Measurements from ENCODE around the gene PITPNM1. TPM values are rescaled to one million over a fixed set of nuclear protein-coding genes. Genes with fewer than 3 reads are reported as not detected.

The PITPNM1 gene
- total RNA-seq, 1 experiment from 2014 or later = 70.4 TPM

- Histone ChIP-seq H3K9me3 (ENCODE audit: control insufficient read depth, insufficient read depth, low read depth, low read length) (no peaks in the 10 kb centered on the region), H3K4me1 (ENCODE audit: control insufficient read depth, insufficient read depth, low read length) (peaks cover 15% of the 10 kb centered on the region; the same call in 1 of the 2 replicates), H3K27me3 (ENCODE audit: control insufficient read depth, insufficient read depth, low read length) (no peaks in the 10 kb centered on the region), H3K4me3 (ENCODE audit: low read depth in 2 of 2, low read length in 2 of 2) (peak overlapping the region; percentile 66 to 89), H3K36me3 (ENCODE audit: control insufficient read depth, insufficient read depth, low read length) (no peaks in the 10 kb centered on the region), H3K27ac (ENCODE audit: low read length) (peak overlapping the region; percentile 91; the same call in 1 of the 2 replicates)
- in situ Hi-C loops (cut with HindIII; ENCODE audit: low pct_unique_long_range_greater_than_20kb, low sequenced_read_pairs) = no loop called here
- ChIA-PET POLR2A (no interaction called here), CTCF (interaction anchor here (0.5 kb wide), 1 partner anchor 501 kb away, joined by 6 read pairs; no protein-coding TSS in a partner anchor)
- intact Hi-C loops (cut with micrococcal nuclease; ENCODE audit: unreplicated experiment) = no loop called here
- no peak for ATAC-seq
- no TSS peak for BruUV-seq (replicated peaks)
- DNase-seq (ENCODE audit: low read depth, low spot score) = no peak
- TF ChIP-seq REST (IDR thresholded peaks at IDR 0.05; ENCODE audit: insufficient read depth in 1 of 2, low read depth in 2 of 2, low read length in 1 of 2) (no peak), SIN3A (IDR thresholded peaks at IDR 0.05; ENCODE audit: borderline replicate concordance, insufficient read depth, low read depth, low read length) (no peak), TCF7L2 (IDR thresholded peaks at IDR 0.05; ENCODE audit: low read depth, low read length) (no peak), POLR2AphosphoS5 (IDR thresholded peaks at IDR 0.05; ENCODE audit: low read depth, low read length) (no peak)
- TF ChIP-seq, protein P1, sequence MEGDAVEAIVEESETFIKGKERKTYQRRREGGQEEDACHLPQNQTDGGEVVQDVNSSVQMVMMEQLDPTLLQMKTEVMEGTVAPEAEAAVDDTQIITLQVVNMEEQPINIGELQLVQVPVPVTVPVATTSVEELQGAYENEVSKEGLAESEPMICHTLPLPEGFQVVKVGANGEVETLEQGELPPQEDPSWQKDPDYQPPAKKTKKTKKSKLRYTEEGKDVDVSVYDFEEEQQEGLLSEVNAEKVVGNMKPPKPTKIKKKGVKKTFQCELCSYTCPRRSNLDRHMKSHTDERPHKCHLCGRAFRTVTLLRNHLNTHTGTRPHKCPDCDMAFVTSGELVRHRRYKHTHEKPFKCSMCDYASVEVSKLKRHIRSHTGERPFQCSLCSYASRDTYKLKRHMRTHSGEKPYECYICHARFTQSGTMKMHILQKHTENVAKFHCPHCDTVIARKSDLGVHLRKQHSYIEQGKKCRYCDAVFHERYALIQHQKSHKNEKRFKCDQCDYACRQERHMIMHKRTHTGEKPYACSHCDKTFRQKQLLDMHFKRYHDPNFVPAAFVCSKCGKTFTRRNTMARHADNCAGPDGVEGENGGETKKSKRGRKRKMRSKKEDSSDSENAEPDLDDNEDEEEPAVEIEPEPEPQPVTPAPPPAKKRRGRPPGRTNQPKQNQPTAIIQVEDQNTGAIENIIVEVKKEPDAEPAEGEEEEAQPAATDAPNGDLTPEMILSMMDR (IDR thresholded peaks at IDR 0.05) = no peak
These were observed 21.1 kb downstream of the PITPNM1 start for GRCh38 chr11:67483831-67484665.

GRCh38 chr11:67482827-67483798 is 22.1 kb downstream of the PITPNM1 start, which contains the start of gene AIP:
Gene AIP (plus strand): TSS chr11:67483026. CDS start chr11:67483159, 133 bp downstream.
- ATAC-seq = peak; percentile 99
- ChIA-PET CTCF (interaction anchor here (0.5 kb wide), 1 partner anchor 500 kb away, joined by 6 read pairs; no protein-coding TSS in a partner anchor), POLR2A (interaction anchor here (0.6 to 0.7 kb wide), 2 partner anchors 15 to 70 kb away, joined by 3 read pairs; no protein-coding TSS in a partner anchor)
- peaks cover 15% of the 10 kb centered on the region; the same call in 1 of the 2 replicates for H3K4me1 ChIP-seq (ENCODE audit: control insufficient read depth, insufficient read depth, low read length)
- H3K4me3 ChIP-seq (ENCODE audit: low read depth in 2 of 2, low read length in 2 of 2) = peak within 1 kb of the TSS; percentile 66 to 89
- peak; percentile 97 for DNase-seq (ENCODE audit: low read depth, low spot score)
- H3K27me3 ChIP-seq (ENCODE audit: control insufficient read depth, insufficient read depth, low read length) = no peaks in the 10 kb centered on the region
- H3K27ac ChIP-seq (ENCODE audit: low read length) = peak within 1 kb of the TSS; percentile 91
- TF ChIP-seq POLR2AphosphoS5 (IDR thresholded peaks at IDR 0.05; ENCODE audit: low read depth, low read length) (peak; percentile 71), REST (IDR thresholded peaks at IDR 0.05; ENCODE audit: insufficient read depth in 1 of 2, low read depth in 2 of 2, low read length in 1 of 2) (peak in 1 of 2 experiments; percentile 48; a peak in 1 of 4 replicates), SIN3A (IDR thresholded peaks at IDR 0.05; ENCODE audit: borderline replicate concordance, insufficient read depth, low read depth, low read length) (no peak)
- no peaks in the 10 kb centered on the region for H3K36me3 ChIP-seq (ENCODE audit: control insufficient read depth, insufficient read depth, low read length)
- intact Hi-C loops (cut with micrococcal nuclease; ENCODE audit: unreplicated experiment) (no loop called here), in situ Hi-C loops (cut with HindIII; ENCODE audit: low pct_unique_long_range_greater_than_20kb, low sequenced_read_pairs) (no loop called here)
- TSS peak; percentile 91 for BruUV-seq (replicated peaks)
- no peaks in the 10 kb centered on the region for H3K9me3 ChIP-seq (ENCODE audit: control insufficient read depth, insufficient read depth, low read depth, low read length)

Measured in Panc1 (cell line).